Measurements from ENCODE around the gene LAMA1.

LAMA1 gene

DNA sequence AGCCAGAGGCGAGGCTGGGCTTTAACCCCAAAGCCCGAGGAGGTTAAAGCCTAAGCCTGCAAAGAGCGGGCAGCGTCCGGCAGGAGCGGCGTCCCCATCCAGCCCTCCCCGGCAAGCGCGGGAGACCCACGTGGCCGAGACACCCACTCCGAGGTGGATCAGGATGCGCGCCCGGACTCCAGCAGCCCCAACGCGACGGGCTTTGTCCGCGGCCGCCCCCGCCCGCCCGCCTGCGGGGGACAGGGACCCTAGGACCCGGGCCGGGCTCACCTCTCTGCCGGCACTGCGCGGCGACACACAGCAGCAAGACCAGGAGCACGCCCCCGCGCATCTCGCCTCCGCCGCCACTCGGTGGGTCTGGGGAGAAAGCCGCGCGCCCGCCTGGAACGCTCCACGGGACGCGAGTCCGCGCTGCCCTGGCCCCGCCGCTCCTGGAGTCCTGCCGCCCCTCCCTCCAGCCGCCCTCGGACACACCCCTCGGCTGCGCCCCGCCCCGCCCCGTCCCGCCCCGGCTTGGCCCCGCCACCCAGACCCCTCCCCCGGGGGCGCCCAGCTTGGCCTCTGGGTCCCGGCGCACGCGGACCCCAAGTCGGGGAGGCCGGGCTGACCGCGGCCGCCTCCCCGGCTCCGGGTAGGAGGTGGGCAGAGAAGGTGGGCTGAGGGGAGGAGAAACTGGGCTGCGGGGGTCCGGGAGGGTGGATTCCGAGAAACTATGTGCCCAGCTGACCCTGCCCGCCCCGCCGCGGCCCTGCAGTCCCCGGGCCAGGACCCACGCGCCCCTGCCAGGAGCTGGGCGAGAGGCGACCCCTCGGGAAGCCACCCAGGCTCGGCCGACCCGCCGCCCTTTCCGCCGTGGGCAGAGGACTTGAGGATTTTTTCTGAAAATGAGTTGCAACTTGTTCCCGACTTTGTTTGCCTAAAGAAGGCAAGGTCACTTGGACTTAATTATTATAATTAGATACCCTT is at the start of gene LAMA1:
Gene LAMA1, minus strand, starts transcription at position 408 of the 966 bp plus-strand sequence. Its CDS starts 77 bp downstream, at position 331.
- Histone ChIP-seq H3K4me3 (ENCODE audit: low read length in 2 of 2) (peak within 1 kb of the TSS in 1 of 2 donors; percentile 23), H3K27ac (ENCODE audit: low read depth in 2 of 2, low read length in 2 of 2) (no peak within 1 kb of the TSS), H3K9me3 (ENCODE audit: control insufficient read depth in 2 of 2, low read length in 2 of 2) (no peaks in the 10 kb centered on the region), H3K36me3 (ENCODE audit: control insufficient read depth in 2 of 2, insufficient read depth in 2 of 2, low read length in 2 of 2) (no peaks in the 10 kb centered on the region), H3K9ac (ENCODE audit: low read depth in 1 of 2, low read length in 2 of 2) (no peak within 1 kb of the TSS), H3K4me1 (ENCODE audit: control insufficient read depth in 2 of 2, insufficient read depth in 2 of 2, low read length in 2 of 2) (no peaks in the 10 kb centered on the region), H3K27me3 (ENCODE audit: control insufficient read depth in 2 of 2, insufficient read depth in 2 of 2, low read length in 2 of 2) (peaks cover 2 to 12% of the 10 kb centered on the region in 2 donors)

DNA sequence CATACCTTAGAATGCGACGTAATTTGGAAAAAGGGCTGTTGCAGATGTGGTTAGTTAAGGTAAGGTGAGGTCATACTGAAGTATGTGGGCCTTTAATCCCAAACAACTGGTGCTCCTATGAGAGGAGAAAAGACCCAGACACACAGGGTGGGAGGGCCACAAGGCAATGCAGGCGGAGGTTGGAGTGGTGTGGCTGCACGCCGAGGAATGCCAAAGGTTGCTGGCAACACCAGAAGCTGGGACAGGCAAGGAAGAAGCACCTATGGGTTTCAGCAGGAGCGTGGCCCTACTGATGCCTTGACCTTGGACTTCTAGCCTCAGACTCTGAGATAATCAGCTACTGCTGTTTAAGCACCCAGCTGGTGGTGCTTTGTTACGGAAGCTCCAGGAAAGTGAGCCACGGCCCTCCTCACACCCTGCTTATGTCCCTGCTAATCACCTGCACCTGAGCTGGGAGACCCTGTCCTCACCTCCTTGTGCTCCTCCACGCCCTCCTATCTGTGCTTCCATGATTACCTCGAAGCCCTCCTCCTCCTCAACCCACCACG is 48.3 kb upstream of the LAMA1 start:
- Histone ChIP-seq H3K27me3 (ENCODE audit: control insufficient read depth in 2 of 2, insufficient read depth in 2 of 2, low read length in 2 of 2) (no peaks in the 10 kb centered on the region), H3K9me3 (ENCODE audit: control insufficient read depth in 2 of 2, low read length in 2 of 2) (no peaks in the 10 kb centered on the region), H3K27ac (ENCODE audit: low read depth in 2 of 2, low read length in 2 of 2) (no peak overlapping the region)

DNA sequence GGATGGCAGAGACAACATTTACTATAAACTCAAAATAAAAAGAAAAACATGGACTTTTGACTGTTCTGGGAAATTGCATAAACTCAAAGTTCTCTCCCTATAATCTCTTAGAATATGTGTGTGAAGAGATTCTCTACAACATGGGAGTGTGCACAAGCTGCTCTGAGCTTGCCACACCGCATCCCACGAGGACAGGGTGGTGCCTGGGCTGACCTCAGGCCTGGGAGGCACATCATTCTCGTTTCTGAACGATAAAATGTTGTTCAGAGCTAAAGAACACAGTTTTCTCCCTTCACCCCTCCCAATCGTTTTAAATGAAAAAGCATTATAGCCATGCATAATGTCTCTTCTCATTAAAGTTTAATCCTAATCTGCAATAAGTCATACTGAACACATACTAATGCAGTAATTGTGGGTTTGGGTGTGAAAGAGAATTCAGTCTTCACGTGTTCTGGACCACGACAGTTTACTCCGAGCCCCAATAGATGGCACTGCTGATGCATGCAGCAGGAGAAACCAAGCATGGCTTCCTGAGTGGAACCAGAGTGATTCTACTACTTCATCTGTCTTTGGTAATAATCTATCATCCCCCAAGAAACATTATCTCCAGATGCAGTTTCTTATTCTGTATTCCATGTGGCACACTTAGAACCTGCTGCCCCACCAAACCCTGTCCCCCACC is 46.9 kb upstream of the LAMA1 start:
- no peak overlapping the region for H3K9ac ChIP-seq (ENCODE audit: low read depth in 1 of 2, low read length in 2 of 2)
- no peaks in the 10 kb centered on the region for H3K27me3 ChIP-seq (ENCODE audit: control insufficient read depth in 2 of 2, insufficient read depth in 2 of 2, low read length in 2 of 2)
- H3K4me3 ChIP-seq (ENCODE audit: low read length in 2 of 2): no peak overlapping the region
- H3K27ac ChIP-seq (ENCODE audit: low read depth in 2 of 2, low read length in 2 of 2): no peak overlapping the region
- no peaks in the 10 kb centered on the region for H3K9me3 ChIP-seq (ENCODE audit: control insufficient read depth in 2 of 2, low read length in 2 of 2)
- no peaks in the 10 kb centered on the region for H3K4me1 ChIP-seq (ENCODE audit: control insufficient read depth in 2 of 2, insufficient read depth in 2 of 2, low read length in 2 of 2)
- H3K36me3 ChIP-seq (ENCODE audit: control insufficient read depth in 2 of 2, insufficient read depth in 2 of 2, low read length in 2 of 2): no peaks in the 10 kb centered on the region

More for the DNA sequence above, 48.3 kb upstream of the LAMA1 start:
- H3K4me1 ChIP-seq (ENCODE audit: control insufficient read depth in 2 of 2, insufficient read depth in 2 of 2, low read length in 2 of 2): no peaks in the 10 kb centered on the region
- H3K36me3 ChIP-seq (ENCODE audit: control insufficient read depth in 2 of 2, insufficient read depth in 2 of 2, low read length in 2 of 2): no peaks in the 10 kb centered on the region
- no peak overlapping the region for H3K9ac ChIP-seq (ENCODE audit: low read depth in 1 of 2, low read length in 2 of 2)
- H3K4me3 ChIP-seq (ENCODE audit: low read length in 2 of 2): no peak overlapping the region

GRCh38 chr18:7158216-7158615 is 40.6 kb upstream of the LAMA1 start:
- Histone ChIP-seq H3K4me1 (ENCODE audit: control insufficient read depth in 2 of 2, insufficient read depth in 2 of 2, low read length in 2 of 2) (no peaks in the 10 kb centered on the region), H3K9ac (ENCODE audit: low read depth in 1 of 2, low read length in 2 of 2) (no peak overlapping the region), H3K36me3 (ENCODE audit: control insufficient read depth in 2 of 2, insufficient read depth in 2 of 2, low read length in 2 of 2) (no peaks in the 10 kb centered on the region), H3K9me3 (ENCODE audit: control insufficient read depth in 2 of 2, low read length in 2 of 2) (no peaks in the 10 kb centered on the region), H3K4me3 (ENCODE audit: low read length in 2 of 2) (no peak overlapping the region), H3K27ac (ENCODE audit: low read depth in 2 of 2, low read length in 2 of 2) (no peak overlapping the region), H3K27me3 (ENCODE audit: control insufficient read depth in 2 of 2, insufficient read depth in 2 of 2, low read length in 2 of 2) (no peaks in the 10 kb centered on the region)

DNA sequence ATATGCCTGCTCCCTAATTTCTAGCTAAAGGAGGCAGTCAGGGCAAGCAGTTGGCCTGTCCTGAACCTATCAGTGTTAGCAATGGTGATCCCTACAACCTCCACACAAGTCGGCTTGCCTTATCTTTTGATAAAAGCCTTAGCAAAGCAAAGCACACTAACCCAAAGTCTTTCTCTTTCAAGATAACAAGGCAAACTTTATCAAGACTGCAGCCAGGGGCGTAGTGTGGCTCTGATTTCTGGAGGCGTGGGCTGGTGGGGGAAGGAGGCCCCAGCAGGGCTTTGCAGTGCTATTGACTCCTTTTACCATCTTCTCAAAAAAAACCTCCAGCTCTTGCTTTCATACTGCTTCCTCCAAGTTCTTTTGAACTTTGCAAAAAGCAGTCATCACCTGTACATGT is 40.2 kb upstream of the LAMA1 start:
- H3K9me3 ChIP-seq (ENCODE audit: control insufficient read depth in 2 of 2, low read length in 2 of 2): no peaks in the 10 kb centered on the region
- no peak overlapping the region for H3K27ac ChIP-seq (ENCODE audit: low read depth in 2 of 2, low read length in 2 of 2)

DNA sequence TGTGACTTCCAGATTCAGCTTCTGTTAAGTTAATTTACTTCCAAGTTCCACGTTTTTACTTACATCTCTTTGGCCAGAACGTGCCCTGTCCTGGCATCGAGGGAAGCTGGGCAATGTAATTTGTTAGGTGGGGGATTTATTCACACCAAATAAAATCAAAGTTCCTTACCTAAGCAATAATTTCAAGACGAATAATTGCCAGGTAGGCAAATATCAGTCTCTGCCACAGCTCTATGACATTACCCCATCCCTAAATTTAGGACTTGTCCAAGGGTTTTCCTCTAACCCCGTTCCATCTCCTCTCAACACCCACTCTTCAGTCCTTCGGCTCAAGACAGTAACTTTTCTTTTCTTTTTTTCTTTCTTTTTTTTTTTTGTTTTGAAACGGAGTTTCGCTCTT is 38.3 kb upstream of the LAMA1 start:
- no peaks in the 10 kb centered on the region for H3K36me3 ChIP-seq (ENCODE audit: control insufficient read depth in 2 of 2, insufficient read depth in 2 of 2, low read length in 2 of 2)
- no peaks in the 10 kb centered on the region for H3K4me1 ChIP-seq (ENCODE audit: control insufficient read depth in 2 of 2, insufficient read depth in 2 of 2, low read length in 2 of 2)
- H3K9ac ChIP-seq (ENCODE audit: low read depth in 1 of 2, low read length in 2 of 2): no peak overlapping the region
- H3K4me3 ChIP-seq (ENCODE audit: low read length in 2 of 2): no peak overlapping the region
- no peaks in the 10 kb centered on the region for H3K27me3 ChIP-seq (ENCODE audit: control insufficient read depth in 2 of 2, insufficient read depth in 2 of 2, low read length in 2 of 2)
- H3K9me3 ChIP-seq (ENCODE audit: control insufficient read depth in 2 of 2, low read length in 2 of 2): no peaks in the 10 kb centered on the region
- no peak overlapping the region for H3K27ac ChIP-seq (ENCODE audit: low read depth in 2 of 2, low read length in 2 of 2)

More for the DNA sequence above, 40.2 kb upstream of the LAMA1 start:
- Histone ChIP-seq H3K36me3 (ENCODE audit: control insufficient read depth in 2 of 2, insufficient read depth in 2 of 2, low read length in 2 of 2) (no peaks in the 10 kb centered on the region), H3K27me3 (ENCODE audit: control insufficient read depth in 2 of 2, insufficient read depth in 2 of 2, low read length in 2 of 2) (no peaks in the 10 kb centered on the region), H3K4me1 (ENCODE audit: control insufficient read depth in 2 of 2, insufficient read depth in 2 of 2, low read length in 2 of 2) (no peaks in the 10 kb centered on the region), H3K9ac (ENCODE audit: low read depth in 1 of 2, low read length in 2 of 2) (no peak overlapping the region), H3K4me3 (ENCODE audit: low read length in 2 of 2) (no peak overlapping the region)

- Histone ChIP-seq H3K9ac (ENCODE audit: low read depth in 1 of 2, low read length in 2 of 2) (no peak overlapping the region), H3K9me3 (ENCODE audit: control insufficient read depth in 2 of 2, low read length in 2 of 2) (no peaks in the 10 kb centered on the region), H3K4me3 (ENCODE audit: low read length in 2 of 2) (no peak overlapping the region), H3K27ac (ENCODE audit: low read depth in 2 of 2, low read length in 2 of 2) (no peak overlapping the region), H3K36me3 (ENCODE audit: control insufficient read depth in 2 of 2, insufficient read depth in 2 of 2, low read length in 2 of 2) (no peaks in the 10 kb centered on the region), H3K27me3 (ENCODE audit: control insufficient read depth in 2 of 2, insufficient read depth in 2 of 2, low read length in 2 of 2) (no peaks in the 10 kb centered on the region), H3K4me1 (ENCODE audit: control insufficient read depth in 2 of 2, insufficient read depth in 2 of 2, low read length in 2 of 2) (no peaks in the 10 kb centered on the region)
Measured at GRCh38 chr18:7155092-7155491, 37.5 kb upstream of the LAMA1 start.

GRCh38 chr18:7152440-7152839 is 34.8 kb upstream of the LAMA1 start:
- no peaks in the 10 kb centered on the region for H3K27me3 ChIP-seq (ENCODE audit: control insufficient read depth in 2 of 2, insufficient read depth in 2 of 2, low read length in 2 of 2)
- no peak overlapping the region for H3K27ac ChIP-seq (ENCODE audit: low read depth in 2 of 2, low read length in 2 of 2)
- H3K4me3 ChIP-seq (ENCODE audit: low read length in 2 of 2): no peak overlapping the region
- no peaks in the 10 kb centered on the region for H3K4me1 ChIP-seq (ENCODE audit: control insufficient read depth in 2 of 2, insufficient read depth in 2 of 2, low read length in 2 of 2)
- no peaks in the 10 kb centered on the region for H3K36me3 ChIP-seq (ENCODE audit: control insufficient read depth in 2 of 2, insufficient read depth in 2 of 2, low read length in 2 of 2)
- H3K9me3 ChIP-seq (ENCODE audit: control insufficient read depth in 2 of 2, low read length in 2 of 2): no peaks in the 10 kb centered on the region
- no peak overlapping the region for H3K9ac ChIP-seq (ENCODE audit: low read depth in 1 of 2, low read length in 2 of 2)

DNA sequence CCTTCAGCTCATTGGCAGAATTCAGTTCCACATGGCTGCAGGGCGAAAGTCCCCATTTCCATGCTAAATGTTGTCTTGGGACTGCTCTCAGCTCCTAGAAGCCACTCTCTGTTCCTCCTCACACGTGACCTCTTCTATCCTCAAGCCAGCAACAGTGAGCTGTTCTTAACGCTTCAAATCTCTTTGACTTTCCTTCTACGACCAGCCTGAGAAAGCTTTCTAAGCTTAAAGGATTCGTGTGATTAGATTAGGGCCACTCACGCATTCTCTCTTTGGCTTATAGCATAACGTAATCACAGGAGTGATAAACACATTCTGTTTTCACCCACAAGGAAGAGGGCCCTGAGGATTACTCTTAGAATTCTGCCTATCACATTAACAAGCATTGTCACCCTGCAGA is 29.8 kb upstream of the LAMA1 start:
- H3K27ac ChIP-seq (ENCODE audit: low read depth in 2 of 2, low read length in 2 of 2): no peak overlapping the region
- H3K4me3 ChIP-seq (ENCODE audit: low read length in 2 of 2): no peak overlapping the region
- H3K27me3 ChIP-seq (ENCODE audit: control insufficient read depth in 2 of 2, insufficient read depth in 2 of 2, low read length in 2 of 2): no peaks in the 10 kb centered on the region
- H3K9ac ChIP-seq (ENCODE audit: low read depth in 1 of 2, low read length in 2 of 2): no peak overlapping the region
- no peaks in the 10 kb centered on the region for H3K36me3 ChIP-seq (ENCODE audit: control insufficient read depth in 2 of 2, insufficient read depth in 2 of 2, low read length in 2 of 2)
- no peaks in the 10 kb centered on the region for H3K9me3 ChIP-seq (ENCODE audit: control insufficient read depth in 2 of 2, low read length in 2 of 2)
- no peaks in the 10 kb centered on the region for H3K4me1 ChIP-seq (ENCODE audit: control insufficient read depth in 2 of 2, insufficient read depth in 2 of 2, low read length in 2 of 2)

DNA sequence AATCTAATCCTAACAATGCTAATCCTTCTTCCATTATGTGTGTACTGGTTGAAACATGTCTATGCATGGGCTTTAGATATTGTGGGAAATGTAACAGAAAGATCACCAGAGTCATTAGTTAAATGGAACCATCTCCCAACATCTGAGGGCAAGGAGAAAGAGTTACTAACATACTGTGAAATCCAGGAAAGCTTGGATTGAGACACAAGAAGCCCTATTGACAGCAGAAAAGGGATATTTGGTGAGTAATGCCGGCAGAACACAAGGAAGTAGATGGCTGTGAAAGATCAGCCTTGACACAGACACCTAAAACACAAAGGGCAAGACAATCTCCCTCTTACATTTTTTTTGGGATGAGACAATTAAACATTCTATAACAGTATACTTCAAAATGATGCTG is 28.5 kb upstream of the LAMA1 start:
- no peaks in the 10 kb centered on the region for H3K36me3 ChIP-seq (ENCODE audit: control insufficient read depth in 2 of 2, insufficient read depth in 2 of 2, low read length in 2 of 2)
- no peak overlapping the region for H3K9ac ChIP-seq (ENCODE audit: low read depth in 1 of 2, low read length in 2 of 2)
- no peak overlapping the region for H3K27ac ChIP-seq (ENCODE audit: low read depth in 2 of 2, low read length in 2 of 2)
- no peaks in the 10 kb centered on the region for H3K9me3 ChIP-seq (ENCODE audit: control insufficient read depth in 2 of 2, low read length in 2 of 2)
- H3K27me3 ChIP-seq (ENCODE audit: control insufficient read depth in 2 of 2, insufficient read depth in 2 of 2, low read length in 2 of 2): no peaks in the 10 kb centered on the region
- H3K4me3 ChIP-seq (ENCODE audit: low read length in 2 of 2): no peak overlapping the region
- no peaks in the 10 kb centered on the region for H3K4me1 ChIP-seq (ENCODE audit: control insufficient read depth in 2 of 2, insufficient read depth in 2 of 2, low read length in 2 of 2)

All from mucosa of rectum (tissue), 2 donors.